Trophoblast cell (in vitro differentiated cells and primary cell): Measurements from ENCODE around the gene YIF1A.

Experiments used
- DNase-seq, 2 donors: peaks; one replicate each; pipeline ENCODE4 v3.0.0-alpha.2; 2016
- H2AFZ ChIP-seq: 2 replicates; pipeline ENCODE4 v1.6.1; 2013; ENCODE audit warnings: low read length, moderate library complexity, mild to moderate bottlenecking; ENCODE audit not compliant: insufficient read depth, poor library complexity
- H2AK5ac ChIP-seq: 2 replicates; pipeline ENCODE4 v1.6.1; 2013; ENCODE audit warnings: mild to moderate bottlenecking, low read length
- H2BK120ac ChIP-seq: 2 replicates; pipeline ENCODE4 v1.6.1; 2013; ENCODE audit warnings: low read length, mild to moderate bottlenecking, moderate library complexity; ENCODE audit not compliant: insufficient read depth, poor library complexity
- H2BK12ac ChIP-seq: 2 replicates; pipeline ENCODE4 v1.6.1; 2013; ENCODE audit warnings: mild to moderate bottlenecking, low read length, moderate library complexity
- H2BK5ac ChIP-seq: 2 replicates; pipeline ENCODE4 v1.6.1; 2013; ENCODE audit warnings: low read length, low read depth, moderate library complexity, mild to moderate bottlenecking; ENCODE audit not compliant: poor library complexity
- H3K14ac ChIP-seq: 2 replicates; pipeline ENCODE4 v1.6.1; 2013; ENCODE audit warnings: mild to moderate bottlenecking, low read length
- H3K18ac ChIP-seq: 2 replicates; pipeline ENCODE4 v1.6.1; 2013; ENCODE audit warnings: mild to moderate bottlenecking, low read length
- H3K23ac ChIP-seq: 2 replicates; pipeline ENCODE4 v1.6.1; 2013; ENCODE audit warnings: low read length
- H3K27ac ChIP-seq: 2 replicates; pipeline ENCODE4 v1.5.1; 2013; ENCODE audit warnings: low read depth, mild to moderate bottlenecking, inconsistent platforms, low read length, moderate library complexity
- H3K27me3 ChIP-seq: 2 replicates; pipeline ENCODE4 v1.6.1; 2013; ENCODE audit warnings: inconsistent platforms, mild to moderate bottlenecking, low read length, moderate library complexity; ENCODE audit not compliant: insufficient read depth
- H3K36me3 ChIP-seq, 2 experiments: 1 replicate in 1 of 2; 2 replicates in 1 of 2; pipeline ENCODE4 v1.6.1; 2013; ENCODE audit warnings: low read length in 2 of 2, mild to moderate bottlenecking in 2 of 2, moderate library complexity in 1 of 2; ENCODE audit not compliant: insufficient read depth in 2 of 2, control insufficient read depth in 1 of 2
- H3K4ac ChIP-seq: 2 replicates; pipeline ENCODE4 v1.6.1; 2013; ENCODE audit warnings: low read depth, mild to moderate bottlenecking, low read length, moderate library complexity
- H3K4me1 ChIP-seq, 2 experiments: 1 replicate in 1 of 2; 2 replicates in 1 of 2; pipeline ENCODE4 v1.6.1; 2013; ENCODE audit warnings: low read length in 2 of 2, mild to moderate bottlenecking in 2 of 2, moderate library complexity in 1 of 2; ENCODE audit not compliant: insufficient read depth in 2 of 2, control insufficient read depth in 1 of 2
- H3K4me2 ChIP-seq: 2 replicates; pipeline ENCODE4 v1.6.1; 2013; ENCODE audit warnings: inconsistent platforms, mild to moderate bottlenecking, low read length, moderate library complexity
- H3K4me3 ChIP-seq: 2 replicates; pipeline ENCODE4 v1.5.1; 2013; ENCODE audit warnings: mild to moderate bottlenecking, low read depth, low read length, inconsistent platforms
- H3K79me1 ChIP-seq: one replicate; pipeline ENCODE4 v1.6.1; 2013; ENCODE audit warnings: low read length
- H3K79me2 ChIP-seq: 2 replicates; pipeline ENCODE4 v1.6.1; 2013; ENCODE audit warnings: low read length, mild to moderate bottlenecking; ENCODE audit not compliant: control insufficient read depth, insufficient read depth, poor library complexity
- H3K9ac ChIP-seq: 2 replicates; pipeline ENCODE4 v1.6.1; 2013; ENCODE audit warnings: mild to moderate bottlenecking, low read length
- H3K9me3 ChIP-seq: 2 replicates; pipeline ENCODE4 v1.6.1; 2013; ENCODE audit warnings: low read depth, mild to moderate bottlenecking, control low read depth, inconsistent platforms, low read length; ENCODE audit not compliant: insufficient read depth
- H4K12ac ChIP-seq: 2 replicates; pipeline ENCODE4 v1.6.1; 2013; ENCODE audit warnings: low read depth, mild to moderate bottlenecking, low read length, moderate library complexity
- H4K8ac ChIP-seq: 2 replicates; pipeline ENCODE4 v1.6.1; 2013; ENCODE audit warnings: low read depth, mild to moderate bottlenecking, low read length, moderate library complexity
- H4K91ac ChIP-seq: one replicate; pipeline ENCODE4 v1.6.1; 2013; ENCODE audit warnings: low read depth, mild to moderate bottlenecking, low read length, moderate library complexity
- WGBS: extraction: QIAGEN DNeasy Blood & Tissue Kit; methylation state at CpG from one replicate; pipeline ENCODE4 v1.1.7; 2013; ENCODE audit warnings: missing lambda C conversion rate; ENCODE audit not compliant: insufficient read length, insufficient coverage; ENCODE audit errors: extremely low coverage; 5-methylcytosine and 5-hydroxymethylcytosine counted together

Gene YIF1A

DNA sequence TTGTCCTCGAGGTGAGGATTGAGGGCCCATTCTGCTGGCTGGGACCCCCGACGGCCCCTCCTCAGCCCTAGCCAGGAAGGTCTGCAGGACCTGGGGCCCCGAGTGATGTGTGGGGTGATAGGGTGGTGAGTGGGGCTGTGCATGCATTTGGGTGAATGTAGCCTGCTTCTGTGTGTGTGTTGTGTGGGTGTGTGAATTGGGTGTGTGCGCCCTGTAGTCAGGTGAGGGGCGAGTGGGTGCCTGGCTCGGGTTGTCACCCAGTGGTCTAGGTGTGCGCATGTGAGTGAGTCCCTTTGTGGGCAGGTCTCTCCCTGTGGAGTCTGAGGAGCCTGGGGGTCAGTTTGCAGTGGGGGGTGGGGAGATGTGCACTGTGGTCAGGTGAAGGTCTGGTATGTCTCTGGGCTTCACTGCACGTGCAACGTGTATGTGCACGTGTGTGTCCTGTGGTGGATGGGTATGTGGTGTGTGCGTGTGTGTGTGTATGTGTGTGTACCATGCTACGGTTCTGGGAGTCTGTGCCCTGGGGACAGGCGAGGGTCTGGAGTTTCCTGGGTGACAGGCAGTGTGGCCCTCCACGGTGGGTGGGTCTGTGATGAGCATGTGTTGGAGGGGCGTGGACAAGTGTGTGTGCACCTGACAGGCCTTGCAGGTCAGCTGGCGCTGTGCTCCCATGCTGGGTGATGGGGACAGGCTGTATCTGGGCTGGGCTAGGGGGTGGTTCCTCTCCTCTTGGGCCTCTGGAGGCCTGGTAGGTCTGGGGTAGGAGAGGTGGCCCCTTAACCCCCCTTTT, 3.8 kb upstream of the YIF1A start:
- no peak overlapping the region for H4K12ac ChIP-seq
- no peak overlapping the region for H3K18ac ChIP-seq
- no peak overlapping the region for H2BK120ac ChIP-seq
- no peak overlapping the region for H3K4me2 ChIP-seq
- no peak overlapping the region for H2AK5ac ChIP-seq
- H3K4me1 ChIP-seq: peaks cover 10 to 13% of the 10 kb centered on the region in 2 experiments
- no CpG with 5 or more reads among the region's 17 CpGs for WGBS
- H3K36me3 ChIP-seq: peaks cover 0 to 3% of the 10 kb centered on the region in 2 experiments
- no peak overlapping the region for H3K4me3 ChIP-seq
- no peak for DNase-seq
- no peak overlapping the region for H3K9ac ChIP-seq
- no peak overlapping the region for H4K91ac ChIP-seq
- H3K9me3 ChIP-seq: peaks cover 6% of the 10 kb centered on the region
- H3K79me1 ChIP-seq: peaks cover 8% of the 10 kb centered on the region
- H2BK12ac ChIP-seq: no peak overlapping the region
- H3K14ac ChIP-seq: no peak overlapping the region
- no peak overlapping the region for H2BK5ac ChIP-seq
- H3K23ac ChIP-seq: no peak overlapping the region
- H3K27ac ChIP-seq: no peak overlapping the region
- peaks cover 10% of the 10 kb centered on the region for H3K79me2 ChIP-seq
- no peak overlapping the region for H3K4ac ChIP-seq
- H3K27me3 ChIP-seq: peaks cover 20% of the 10 kb centered on the region
- H2AFZ ChIP-seq: no peak overlapping the region
- no peak overlapping the region for H4K8ac ChIP-seq

DNA sequence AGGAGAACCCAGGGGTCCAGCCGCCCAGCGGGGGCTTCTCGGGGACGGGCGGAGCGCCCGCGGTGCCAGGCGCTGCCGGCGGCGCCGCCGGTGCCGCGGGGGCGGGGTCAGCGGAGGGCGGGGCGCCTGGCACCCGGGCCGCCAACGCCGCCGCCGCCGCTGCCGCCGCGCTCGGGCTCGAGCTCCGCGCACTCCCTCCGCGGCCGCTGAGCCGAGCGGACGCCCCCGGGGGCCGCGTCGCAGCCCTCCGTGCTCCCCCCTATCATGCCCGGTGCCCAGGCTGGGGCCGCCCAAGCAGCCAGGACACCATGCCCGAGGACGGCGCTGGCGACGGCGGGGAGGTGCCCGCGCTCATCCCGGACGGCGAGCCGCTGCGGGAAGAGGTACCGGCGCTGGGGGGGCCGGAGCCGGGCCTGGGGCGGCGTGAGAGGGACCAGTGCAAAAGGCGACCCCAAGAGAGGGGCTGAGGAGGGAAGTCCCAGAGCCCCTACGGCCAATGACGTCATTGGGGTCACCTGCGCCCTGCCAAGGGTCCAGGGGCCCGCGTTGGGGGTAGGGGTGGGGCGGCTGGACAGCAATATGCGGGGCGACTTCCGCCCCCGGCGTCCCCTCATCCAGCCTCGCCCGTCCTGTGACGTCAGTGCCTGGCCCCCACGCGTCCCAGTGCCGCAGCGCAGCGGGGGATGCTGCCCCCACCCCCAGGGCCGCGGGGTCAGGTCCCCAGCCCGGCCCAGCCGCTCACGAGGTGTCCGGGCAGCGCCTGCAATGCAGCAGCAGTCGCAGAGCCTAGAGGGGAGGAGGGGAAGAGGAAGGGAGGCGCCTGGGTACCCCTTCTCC, 3.0 kb upstream of the YIF1A start, which contains the start of gene TMEM151A:
Gene TMEM151A, plus strand, starts transcription at position 189 of the 837 bp plus-strand sequence. Its CDS starts 120 bp downstream, at position 309.
- H3K36me3 ChIP-seq: peaks cover 0 to 8% of the 10 kb centered on the region in 2 experiments
- no peak within 1 kb of the TSS for H3K18ac ChIP-seq
- H2BK12ac ChIP-seq: no peak within 1 kb of the TSS
- peaks cover 20% of the 10 kb centered on the region for H3K27me3 ChIP-seq
- no peak within 1 kb of the TSS for H2BK120ac ChIP-seq
- no peak within 1 kb of the TSS for H4K91ac ChIP-seq
- no peak within 1 kb of the TSS for H2AFZ ChIP-seq
- H2BK5ac ChIP-seq: no peak within 1 kb of the TSS
- H3K9me3 ChIP-seq: peaks cover 6% of the 10 kb centered on the region
- no peak within 1 kb of the TSS for H4K12ac ChIP-seq
- DNase-seq: no peak
- H3K79me1 ChIP-seq: peaks cover 8% of the 10 kb centered on the region
- peak within 1 kb of the TSS; percentile 53 for H3K4me2 ChIP-seq
- H2AK5ac ChIP-seq: no peak within 1 kb of the TSS
- no peak within 1 kb of the TSS for H3K23ac ChIP-seq
- H3K14ac ChIP-seq: no peak within 1 kb of the TSS
- no peak within 1 kb of the TSS for H4K8ac ChIP-seq
- H3K27ac ChIP-seq: no peak within 1 kb of the TSS
- peaks cover 10% of the 10 kb centered on the region for H3K79me2 ChIP-seq
- H3K4me3 ChIP-seq: no peak within 1 kb of the TSS
- WGBS: no CpG with 5 or more reads among the region's 95 CpGs
- H3K9ac ChIP-seq: no peak within 1 kb of the TSS
- no peak within 1 kb of the TSS for H3K4ac ChIP-seq
- peaks cover 12 to 15% of the 10 kb centered on the region in 2 experiments for H3K4me1 ChIP-seq

DNA sequence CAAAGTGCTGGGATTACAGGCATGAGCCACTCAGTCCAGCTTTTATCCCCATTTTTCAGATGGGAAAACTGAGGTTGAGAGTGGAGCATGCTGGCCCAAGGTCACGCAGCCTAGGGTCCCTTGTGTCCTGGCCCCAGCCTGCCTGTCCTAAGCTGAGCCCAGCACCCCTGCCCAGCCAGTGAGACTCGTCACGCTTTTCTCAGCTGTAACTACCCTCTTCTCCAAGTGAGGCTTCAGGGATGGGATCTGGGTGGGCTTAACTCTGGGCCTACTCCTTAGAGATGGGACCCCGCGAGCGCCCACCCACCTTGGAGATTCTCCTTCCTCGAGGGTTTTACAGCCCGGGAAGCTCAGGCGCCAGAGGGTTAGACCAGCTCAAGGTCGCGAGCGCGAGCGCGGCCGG, 2.4 kb upstream of the YIF1A start:
- no CpG with 5 or more reads among the region's 16 CpGs for WGBS
- Histone ChIP-seq H3K27ac (no peak overlapping the region), H2AK5ac (no peak overlapping the region)

GRCh38 chr11:66290330-66290621, 1.3 kb upstream of the YIF1A start:
- H3K36me3 ChIP-seq: peaks cover 13 to 18% of the 10 kb centered on the region in 2 experiments
- no peak overlapping the region for H3K4me2 ChIP-seq
- H3K27me3 ChIP-seq: peaks cover 20% of the 10 kb centered on the region
- no peak overlapping the region for H3K4me3 ChIP-seq
- DNase-seq: no peak
- no CpG with 5 or more reads among the region's 2 CpGs for WGBS
- no peak overlapping the region for H3K9ac ChIP-seq
- H2BK120ac ChIP-seq: no peak overlapping the region
- no peak overlapping the region for H3K4ac ChIP-seq
- H4K12ac ChIP-seq: no peak overlapping the region
- no peak overlapping the region for H4K91ac ChIP-seq
- peaks cover 3% of the 10 kb centered on the region for H3K9me3 ChIP-seq
- no peak overlapping the region for H2AK5ac ChIP-seq
- H2AFZ ChIP-seq: no peak overlapping the region
- no peak overlapping the region for H3K18ac ChIP-seq
- H2BK12ac ChIP-seq: no peak overlapping the region
- H3K14ac ChIP-seq: no peak overlapping the region
- H3K4me1 ChIP-seq: peaks cover 12 to 15% of the 10 kb centered on the region in 2 experiments
- H3K23ac ChIP-seq: no peak overlapping the region
- no peak overlapping the region for H2BK5ac ChIP-seq
- no peak overlapping the region for H3K27ac ChIP-seq
- peaks cover 8% of the 10 kb centered on the region for H3K79me1 ChIP-seq
- peaks cover 10% of the 10 kb centered on the region for H3K79me2 ChIP-seq
- no peak overlapping the region for H4K8ac ChIP-seq

More for the DNA sequence above, 2.4 kb upstream of the YIF1A start:
- H3K4me3 ChIP-seq: no peak overlapping the region
- H3K4me2 ChIP-seq: peak overlapping the region; percentile 53
- DNase-seq: no peak
- no peak overlapping the region for H3K14ac ChIP-seq
- H3K79me2 ChIP-seq: peaks cover 10% of the 10 kb centered on the region
- peaks cover 20% of the 10 kb centered on the region for H3K27me3 ChIP-seq
- peaks cover 6% of the 10 kb centered on the region for H3K9me3 ChIP-seq
- H4K91ac ChIP-seq: no peak overlapping the region
- no peak overlapping the region for H2AFZ ChIP-seq
- H2BK5ac ChIP-seq: no peak overlapping the region
- no peak overlapping the region for H3K18ac ChIP-seq
- H3K4ac ChIP-seq: no peak overlapping the region
- H2BK12ac ChIP-seq: no peak overlapping the region
- no peak overlapping the region for H2BK120ac ChIP-seq
- no peak overlapping the region for H3K9ac ChIP-seq
- H3K23ac ChIP-seq: no peak overlapping the region
- no peak overlapping the region for H4K12ac ChIP-seq
- H3K4me1 ChIP-seq: peaks cover 12 to 15% of the 10 kb centered on the region in 2 experiments
- peaks cover 8% of the 10 kb centered on the region for H3K79me1 ChIP-seq
- H3K36me3 ChIP-seq: peaks cover 6 to 12% of the 10 kb centered on the region in 2 experiments
- H4K8ac ChIP-seq: no peak overlapping the region
